IMR-90 (cell line): ENCODE results near the gene MTA1. TPM values are rescaled to one million over a fixed set of nuclear protein-coding genes. Genes with fewer than 3 reads are reported as not detected.

Experiments
- ATAC-seq: fragments of 200-7000 bp; cut with Tn5 transposase; 2 replicates; pipeline ENCODE4 v1.9.1; 2020; ENCODE audit warnings: low read depth, mild to moderate bottlenecking, moderate library complexity
- BruUV-seq: library from RNA; stranded (reverse); fragments of 400-500 nt; replicated peaks from 2 replicates; lab custom pipeline; 2021; lab: Mats Ljungman, UMichigan
- CTCF ChIA-PET: fragments of 300-600 bp; formaldehyde crosslinking; extraction: SDS; loops from one replicate; lab custom pipeline; 2021; ENCODE audit warnings: antibody characterized with exemption; lab: Yijun Ruan, JAX
- POLR2A ChIA-PET: fragments of 300-600 bp; sonication (Branson Sonifier 250); formaldehyde crosslinking; loops from one replicate; lab custom pipeline; 2022; ENCODE audit warnings: antibody characterized with exemption; ENCODE audit not compliant: unreplicated experiment; lab: Charles Lee
- DNase-seq: peaks from one replicate; pipeline ENCODE4 v3.0.0; 2013
- H2AFZ ChIP-seq: replicated peaks from 2 replicates; pipeline ENCODE3; 2013; ENCODE audit warnings: low read length, mild to moderate bottlenecking; ENCODE audit not compliant: poor library complexity
- H2AK5ac ChIP-seq: 2 replicates; pipeline ENCODE4 v1.6.1; 2013; ENCODE audit warnings: low read depth, low read length, inconsistent platforms
- H2AK9ac ChIP-seq: replicated peaks from 2 replicates; pipeline ENCODE3; 2013; ENCODE audit warnings: mild to moderate bottlenecking, low read depth, low read length, moderate library complexity; ENCODE audit not compliant: poor library complexity
- H2BK120ac ChIP-seq: 2 replicates; pipeline ENCODE4 v1.6.1; 2013; ENCODE audit warnings: low read depth, low read length, inconsistent platforms
- H2BK15ac ChIP-seq: 3 replicates; pipeline ENCODE4 v1.6.1; 2013; ENCODE audit warnings: low read depth, low read length, inconsistent platforms
- H2BK20ac ChIP-seq: 2 replicates; pipeline ENCODE4 v1.6.1; 2013; ENCODE audit warnings: low read depth, mild to moderate bottlenecking, inconsistent platforms, low read length, moderate library complexity
- H2BK5ac ChIP-seq: 2 replicates; pipeline ENCODE4 v1.6.1; 2013; ENCODE audit warnings: mild to moderate bottlenecking, low read depth, low read length, inconsistent platforms; ENCODE audit not compliant: poor library complexity, severe bottlenecking
- H3K14ac ChIP-seq: replicated peaks from 2 replicates; pipeline ENCODE4 v1.6.1; 2013; ENCODE audit warnings: low read depth, low read length, inconsistent platforms
- H3K18ac ChIP-seq: 2 replicates; pipeline ENCODE4 v1.6.1; 2013; ENCODE audit warnings: low read depth, low read length, control low read depth
- H3K23ac ChIP-seq: 2 replicates; pipeline ENCODE4 v1.6.1; 2013; ENCODE audit warnings: low read depth, low read length, inconsistent platforms
- H3K27ac ChIP-seq: 2 replicates; pipeline ENCODE4 v1.5.1; 2013; ENCODE audit warnings: mild to moderate bottlenecking, control low read depth, low read length; ENCODE audit not compliant: insufficient read depth
- H3K27me3 ChIP-seq: 2 replicates; pipeline ENCODE4 v1.6.1; 2013; ENCODE audit warnings: low read length; ENCODE audit not compliant: control insufficient read depth, insufficient read depth
- H3K36me3 ChIP-seq: 2 replicates; pipeline ENCODE4 v1.6.1; 2013; ENCODE audit warnings: low read length, mixed read lengths; ENCODE audit not compliant: control insufficient read depth, insufficient read depth
- H3K4ac ChIP-seq: 2 replicates; pipeline ENCODE4 v1.6.1; 2013; ENCODE audit warnings: low read depth, low read length, inconsistent platforms
- H3K4me1 ChIP-seq: 2 replicates; pipeline ENCODE4 v1.6.1; 2013; ENCODE audit warnings: low read length, mixed read lengths; ENCODE audit not compliant: control insufficient read depth, insufficient read depth
- H3K4me2 ChIP-seq: 2 replicates; pipeline ENCODE4 v1.6.1; 2013; ENCODE audit warnings: low read depth, mild to moderate bottlenecking, control low read depth, low read length, moderate library complexity
- H3K4me3 ChIP-seq: 2 replicates; pipeline ENCODE4 v1.5.1; 2013; ENCODE audit warnings: low read depth, mild to moderate bottlenecking, control low read depth, low read length, moderate library complexity; ENCODE audit not compliant: insufficient read depth
- H3K56ac ChIP-seq: 2 replicates; pipeline ENCODE4 v1.6.1; 2013; ENCODE audit warnings: low read length, inconsistent platforms; ENCODE audit not compliant: insufficient read depth; ENCODE audit errors: extremely low read depth
- H3K79me1 ChIP-seq, 2 experiments: 2 replicates each; pipeline ENCODE4 v1.6.1; 2013; ENCODE audit warnings: low read length in 2 of 2, inconsistent platforms in 1 of 2, low read depth in 1 of 2
- H3K9ac ChIP-seq: 2 replicates; pipeline ENCODE4 v1.6.1; 2013; ENCODE audit warnings: low read depth, low read length, control low read depth
- H3K9me1 ChIP-seq: 2 replicates; pipeline ENCODE4 v1.6.1; 2013; ENCODE audit warnings: low read length, inconsistent platforms; ENCODE audit not compliant: insufficient read depth
- H3K9me3 ChIP-seq: 2 replicates; pipeline ENCODE4 v1.6.1; 2013; ENCODE audit warnings: low read length; ENCODE audit not compliant: control insufficient read depth, insufficient read depth
- H4K20me1 ChIP-seq: 2 replicates; pipeline ENCODE4 v1.6.1; 2013; ENCODE audit warnings: low read length, inconsistent platforms; ENCODE audit not compliant: insufficient read depth
- H4K5ac ChIP-seq: 2 replicates; pipeline ENCODE4 v1.6.1; 2013; ENCODE audit warnings: mild to moderate bottlenecking, low read depth, low read length, control low read depth
- H4K8ac ChIP-seq, 2 experiments: 2 replicates each; pipeline ENCODE4 v1.6.1; 2013; ENCODE audit warnings: low read depth in 2 of 2, low read length in 2 of 2, control low read depth in 1 of 2, inconsistent platforms in 1 of 2
- H4K91ac ChIP-seq: 2 replicates; pipeline ENCODE4 v1.6.1; 2013; ENCODE audit warnings: low read depth, low read length, inconsistent platforms; ENCODE audit not compliant: insufficient read depth
- FOS ChIP-seq: fragments of 150-350 bp; IDR thresholded peaks from 2 replicates; pipeline ENCODE4 v1.6.1; 2016; ENCODE audit warnings: low read depth, low read length
- MAFK ChIP-seq: IDR thresholded peaks from 2 replicates; pipeline ENCODE4 v1.6.1; 2012; ENCODE audit warnings: low read depth, low read length, improper control_type of control experiment
- NFE2L2 ChIP-seq: fragments of 150-350 bp; IDR thresholded peaks from 2 replicates; pipeline ENCODE4 v1.6.1; 2016; ENCODE audit warnings: low read depth, mild to moderate bottlenecking, low read length
- RAD21 ChIP-seq: IDR thresholded peaks from 2 replicates; pipeline ENCODE4 v1.6.1; 2012; ENCODE audit warnings: low read length, improper control_type of control experiment
- SMC3 ChIP-seq: fragments of 150-350 bp; IDR thresholded peaks from 2 replicates; pipeline ENCODE4 v1.6.1; 2016; ENCODE audit warnings: low read depth, mild to moderate bottlenecking, antibody characterized with exemption, low read length, moderate library complexity
- USF2 ChIP-seq: fragments of 150-350 bp; IDR thresholded peaks from 2 replicates; pipeline ENCODE4 v1.6.1; 2017; ENCODE audit warnings: mild to moderate bottlenecking, antibody characterized with exemption, low read length, low read depth
- WGBS, 2 experiments: methylation state at CpG; one replicate each; pipeline versions ENCODE4 v1.1.5 to v1.1.7; 2013; ENCODE audit warnings: missing lambda C conversion rate in 2 of 2; ENCODE audit not compliant: insufficient read length in 1 of 2; ENCODE audit errors: extremely low coverage in 2 of 2; 5-methylcytosine and 5-hydroxymethylcytosine counted together
- dilution Hi-C: fragments of 300-500 bp; cut with HindIII; formaldehyde crosslinking; loops from one replicate; pipeline ENCODE4 v1.14.3; 2018; ENCODE audit warnings: low sequenced_read_pairs; ENCODE audit not compliant: unreplicated experiment
- in situ Hi-C: fragments of 300-500 bp; cut with MboI; formaldehyde crosslinking; loops from 3 replicates; pipeline ENCODE4 v1.14.3; 2019; ENCODE audit warnings: low sequenced_read_pairs, inconsistent platforms, mixed read lengths
- intact Hi-C: fragments of 100-400 bp; cut with micrococcal nuclease; formaldehyde crosslinking; loops from 2 replicates; pipeline ENCODE4 v1.10.0; 2022
- polyA plus RNA-seq, 3 experiments: library from polyadenylated mRNA; depleted of rRNA; stranded (reverse); fragments of >200 nt; gene quantifications; 2 replicates each; pipeline ENCODE4 v1.2.3, GENCODE V29; 2012; ENCODE audit warnings: low replicate concordance in 1 of 3
- total RNA-seq: library from RNA; depleted of rRNA; stranded (reverse); fragments of >200 nt; gene quantifications from 2 replicates; pipeline ENCODE4 v1.2.3, GENCODE V29; 2012

MTA1 gene
- total and polyA plus RNA-seq, 2 of the 4 experiments (the other 2 are of a cell fraction) = 21.5 to 61.6 TPM

GRCh38 chr14:105460116-105460515 lies 40.5 kb downstream of the MTA1 start:
- intact Hi-C loops = no loop called here
- dilution Hi-C loops = no loop called here
- Histone ChIP-seq H3K56ac (no peak overlapping the region), H3K18ac (no peak overlapping the region), H2AFZ (no peak overlapping the region), H3K9me3 (no peaks in the 10 kb centered on the region), H2BK120ac (no peak overlapping the region), H3K9ac (no peak overlapping the region), H4K91ac (no peak overlapping the region), H2BK20ac (no peak overlapping the region), H2AK9ac (no peak overlapping the region), H3K9me1 (no peaks in the 10 kb centered on the region), H2AK5ac (no peak overlapping the region), H3K79me1 (0 out of 4 replicates have a peak, but pooled peaks cover 0 to 5% of the 10 kb centered on the region in 2 experiments), H3K36me3 (peaks cover 66% of the 10 kb centered on the region), H3K4me1 (no peaks in the 10 kb centered on the region), H3K4ac (no peak overlapping the region), H4K8ac (no peak overlapping the region), H3K27me3 (no peaks in the 10 kb centered on the region), H3K27ac (no peak overlapping the region), H4K20me1 (no peaks in the 10 kb centered on the region; the same call in 1 of the 2 replicates), H4K5ac (no peak overlapping the region), H2BK15ac (no peak overlapping the region), H3K4me3 (no peak overlapping the region), H3K14ac (no peak overlapping the region), H3K23ac (no peak overlapping the region), H3K4me2 (no peak overlapping the region), H2BK5ac (no peak overlapping the region)
- DNase-seq = no peak
- WGBS, 2 experiments = 96% methylated on average over 11 of the region's 17 CpGs; no CpG with 5 or more reads in 1 of the 2 experiments
- BruUV-seq = no TSS peak
- ATAC-seq = no peak
- CTCF ChIA-PET = no interaction called here
- POLR2A ChIA-PET = no interaction called here
- in situ Hi-C loops = no loop called here
- TF ChIP-seq SMC3 (no peak), USF2 (no peak), NFE2L2 (no peak), RAD21 (no peak), MAFK (no peak), FOS (no peak)
